SK-N-MC (cell line): ENCODE data around the gene PPHLN1.

Experiments used
- EZH2 ChIP-seq: fragments of 200-600 bp; sonication (generic); IDR thresholded peaks from one replicate; pipeline ENCODE4 v1.6.1; 2017; ENCODE audit warnings: antibody characterized with exemption
- POLR2AphosphoS5 ChIP-seq: IDR thresholded peaks from 2 replicates; pipeline ENCODE4 v1.6.1; 2012; ENCODE audit warnings: mild to moderate bottlenecking, low read depth, low read length, borderline replicate concordance

DNA sequence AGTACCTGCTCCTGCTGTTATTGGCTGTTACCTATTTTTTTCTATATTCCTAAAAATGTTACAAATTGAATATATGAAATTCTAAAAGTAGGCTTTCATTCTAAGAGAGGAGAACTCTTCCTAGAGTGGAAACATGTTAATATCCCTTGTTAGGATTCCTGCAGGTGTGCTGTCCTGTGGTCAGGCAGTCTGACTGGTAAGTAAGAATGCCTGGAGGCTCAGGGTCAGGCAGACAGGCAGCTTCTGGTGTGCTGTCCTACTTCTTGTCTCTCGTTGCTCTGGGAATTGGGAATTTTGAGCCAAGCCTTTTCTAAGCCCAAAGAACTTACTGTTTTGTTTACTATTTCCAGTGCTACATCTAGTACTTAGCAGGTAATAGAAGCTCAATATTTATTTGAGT lies 10.3 kb downstream of the PPHLN1 start:
- TF ChIP-seq POLR2AphosphoS5 (no peak), EZH2 (no peak)
